GM23248 (cell line): Measurements from ENCODE around the gene BTN2A1. TPM values are rescaled to one million over a fixed set of nuclear protein-coding genes. Genes with fewer than 3 reads are reported as not detected.
A peak's percentile ranks its signal among the peaks of the same experiment; 100 is the strongest.
"Not testable (repeated sequence)": the region's sequence is repeated elsewhere in the genome, so short reads cannot be mapped to it uniquely, and the experiment has no call there.

ENCODE experiments used
- DNase-seq: peaks from one replicate; pipeline ENCODE4 v3.0.0-alpha.2; 2015
- H2AFZ ChIP-seq: fragments of 200-600 bp; sonication (generic); 2 replicates; pipeline ENCODE4 v1.6.1; 2016; ENCODE audit warnings: antibody characterized with exemption
- H3F3A ChIP-seq: fragments of 200-600 bp; sonication (generic); 2 replicates; pipeline ENCODE4 v1.6.1; 2016; ENCODE audit warnings: mild to moderate bottlenecking, antibody characterized with exemption, mixed run types; ENCODE audit not compliant: insufficient read depth
- H3K27ac ChIP-seq: fragments of 200-600 bp; sonication (generic); 2 replicates; pipeline ENCODE4 v1.5.1; 2016; ENCODE audit warnings: mild to moderate bottlenecking
- H3K27me3 ChIP-seq: fragments of 200-600 bp; sonication (generic); replicated peaks from 2 replicates; pipeline ENCODE4 v1.6.1; 2016; ENCODE audit warnings: mild to moderate bottlenecking; ENCODE audit not compliant: insufficient read depth
- H3K36me3 ChIP-seq: fragments of 200-600 bp; sonication (generic); 2 replicates; pipeline ENCODE4 v1.6.1; 2016; ENCODE audit warnings: low read depth, mild to moderate bottlenecking
- H3K4me1 ChIP-seq: fragments of 200-600 bp; sonication (generic); 2 replicates; pipeline ENCODE4 v1.6.1; 2016; ENCODE audit warnings: mild to moderate bottlenecking; ENCODE audit not compliant: insufficient read depth
- H3K4me2 ChIP-seq: fragments of 200-600 bp; sonication (generic); one replicate; pipeline ENCODE4 v1.6.1; 2016; ENCODE audit warnings: mild to moderate bottlenecking; ENCODE audit not compliant: unreplicated experiment
- H3K4me3 ChIP-seq: fragments of 200-600 bp; sonication (generic); 2 replicates; pipeline ENCODE4 v1.5.1; 2016; ENCODE audit warnings: mild to moderate bottlenecking
- H3K79me2 ChIP-seq: fragments of 200-600 bp; sonication (generic); 2 replicates; pipeline ENCODE4 v1.6.1; 2016; ENCODE audit warnings: mild to moderate bottlenecking; ENCODE audit not compliant: insufficient read depth
- H3K9ac ChIP-seq: fragments of 200-600 bp; sonication (generic); 2 replicates; pipeline ENCODE4 v1.6.1; 2016; ENCODE audit warnings: mild to moderate bottlenecking
- H3K9me2 ChIP-seq: fragments of 200-600 bp; sonication (generic); 2 replicates; pipeline ENCODE4 v1.6.1; 2016; ENCODE audit warnings: mixed run types, mild to moderate bottlenecking, moderate library complexity; ENCODE audit not compliant: insufficient read depth
- H3K9me3 ChIP-seq: fragments of 200-600 bp; sonication (generic); one replicate; pipeline ENCODE4 v1.6.1; 2017; ENCODE audit warnings: low read depth
- H4K20me1 ChIP-seq: fragments of 200-600 bp; sonication (generic); 2 replicates; pipeline ENCODE4 v1.6.0; 2016; ENCODE audit not compliant: insufficient read depth
- EZH2 ChIP-seq: fragments of 200-600 bp; sonication (generic); IDR thresholded peaks from 2 replicates; pipeline ENCODE4 v1.6.1; 2018; ENCODE audit warnings: antibody characterized with exemption, mild to moderate bottlenecking; ENCODE audit not compliant: insufficient read depth, poor library complexity, severe bottlenecking
- EZH2phosphoT487 ChIP-seq: fragments of 200-600 bp; sonication (generic); IDR thresholded peaks from 2 replicates; pipeline ENCODE4 v1.6.1; 2018; ENCODE audit warnings: antibody characterized with exemption, moderate library complexity, mild to moderate bottlenecking, low read depth; ENCODE audit not compliant: insufficient read depth
- WGBS, 2 experiments: methylation state at CpG; one replicate each; pipeline ENCODE4 v1.1.6; 2015 to 2017; ENCODE audit warnings: low lambda C conversion rate in 2 of 2, low coverage in 1 of 2; ENCODE audit errors: missing lambda C conversion rate in 2 of 2; 5-methylcytosine and 5-hydroxymethylcytosine counted together
- in situ Hi-C: fragments of 300-500 bp; cut with MboI; formaldehyde crosslinking; loops from 2 replicates; pipeline ENCODE4 v1.15.0; 2020
- polyA plus RNA-seq: library from polyadenylated mRNA; unstranded; fragments of >200 nt; fragmentation: Nextera tagmentation; extraction: Ambion mirVana; gene quantifications from 2 replicates; pipeline ENCODE4 v1.2.1, GENCODE V29; 2016
- total RNA-seq: library from RNA; depleted of rRNA; stranded (reverse); fragments of >200 nt; shearing (Covaris generic); gene quantifications from 2 replicates; pipeline ENCODE4 v1.2.3, GENCODE V29; 2014

The BTN2A1 gene
- total and polyA plus RNA-seq, 2 experiments from 2014 or later, result 15.0 to 18.4 TPM

DNA sequence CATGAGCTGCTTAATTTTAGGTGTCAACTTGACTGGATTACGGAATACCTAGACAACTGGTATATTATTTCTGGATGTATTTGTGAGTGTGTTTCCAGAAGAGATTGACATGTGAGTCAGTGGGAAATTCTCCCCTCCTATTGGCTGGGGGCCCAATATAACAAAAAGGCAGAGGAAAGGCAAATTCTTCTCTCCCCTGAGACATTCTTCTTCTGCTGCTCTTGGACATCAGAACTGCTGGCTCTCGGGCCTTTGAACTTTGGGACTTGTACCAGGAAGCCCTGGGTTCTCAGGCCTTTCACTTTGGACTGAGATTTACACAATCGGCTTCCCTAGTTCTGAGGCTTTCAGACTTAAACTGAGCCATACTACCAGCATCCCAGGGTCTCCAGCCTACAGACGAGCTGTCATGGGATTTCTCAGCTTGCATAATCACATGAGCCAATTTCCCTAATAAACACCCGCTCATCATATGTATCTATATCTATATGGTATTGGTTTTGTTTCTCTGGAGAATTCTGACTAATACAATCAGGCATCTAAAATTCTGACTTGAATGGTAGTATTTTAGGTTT lies 25.0 kb upstream of the BTN2A1 start:
- in situ Hi-C loops, result no loop called here
- peaks cover 22% of the 10 kb centered on the region for H3K4me1 ChIP-seq
- H2AFZ ChIP-seq, result no peak overlapping the region
- no peaks in the 10 kb centered on the region for H3K9me2 ChIP-seq
- no peaks in the 10 kb centered on the region for H4K20me1 ChIP-seq
- H3K4me2 ChIP-seq, result no peak overlapping the region
- no peaks in the 10 kb centered on the region for H3K27me3 ChIP-seq
- no peak overlapping the region for H3K4me3 ChIP-seq
- H3K79me2 ChIP-seq, result no peaks in the 10 kb centered on the region
- H3K9ac ChIP-seq, result no peak overlapping the region
- TF ChIP-seq EZH2phosphoT487 (no peak), EZH2 (no peak)
- peak overlapping the region; percentile 63 for H3K27ac ChIP-seq
- 89% methylated on average over 5 of the region's 5 CpGs for WGBS, 2 experiments
- H3K36me3 ChIP-seq, result 0 out of 2 replicates have a peak, but pooled peaks cover 6% of the 10 kb centered on the region
- peak; percentile 27 for DNase-seq
- peaks cover 23% of the 10 kb centered on the region; the same call in 1 of the 2 replicates for H3F3A ChIP-seq
- H3K9me3 ChIP-seq, result no peaks in the 10 kb centered on the region

DNA sequence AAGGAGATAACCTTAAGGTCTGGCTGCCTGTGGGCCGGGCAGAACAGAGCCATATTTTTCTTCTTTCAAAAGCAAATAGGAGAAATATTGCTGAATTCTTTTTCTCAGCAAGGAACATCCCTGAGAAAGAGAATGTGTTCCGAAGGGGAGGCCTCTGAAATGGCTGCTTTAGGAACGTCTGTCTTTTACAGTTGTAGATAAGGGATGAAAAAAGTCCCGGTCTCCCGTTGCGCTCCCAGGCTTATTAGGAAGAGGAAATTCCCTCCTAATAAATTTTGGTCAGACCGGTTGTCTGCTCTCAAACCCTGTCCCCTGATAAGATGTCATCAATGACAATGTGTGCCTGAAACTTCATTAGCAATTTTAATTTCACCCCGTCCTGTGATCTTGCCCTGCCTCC lies 24.1 kb upstream of the BTN2A1 start:
- H3K27ac ChIP-seq, H3K9ac ChIP-seq, in situ Hi-C loops, H3K27me3 ChIP-seq, H3K9me3 ChIP-seq, H3K4me3 ChIP-seq, H4K20me1 ChIP-seq, H3K79me2 ChIP-seq, H3K4me2 ChIP-seq, H3K36me3 ChIP-seq, H2AFZ ChIP-seq, H3K9me2 ChIP-seq, DNase-seq: not testable (repeated sequence)
- peaks cover 23% of the 10 kb centered on the region; the same call in 1 of the 2 replicates for H3F3A ChIP-seq
- WGBS, 2 experiments, result 85 to 86% methylated on average over 8 of the region's 8 CpGs
- peaks cover 22% of the 10 kb centered on the region for H3K4me1 ChIP-seq

GRCh38 chr6:26436018-26436417 lies 21.7 kb upstream of the BTN2A1 start:
- in situ Hi-C loops, result no loop called here
- Histone ChIP-seq H3K4me2 (no peak overlapping the region), H2AFZ (no peak overlapping the region), H3K27ac (no peak overlapping the region), H3K27me3 (no peaks in the 10 kb centered on the region), H3K79me2 (no peaks in the 10 kb centered on the region), H3K4me1 (peaks cover 28% of the 10 kb centered on the region), H3F3A (peaks cover 19% of the 10 kb centered on the region; the same call in 1 of the 2 replicates), H3K9me2 (no peaks in the 10 kb centered on the region), H3K9ac (no peak overlapping the region), H4K20me1 (no peaks in the 10 kb centered on the region), H3K9me3 (no peaks in the 10 kb centered on the region), H3K4me3 (no peak overlapping the region), H3K36me3 (no peaks in the 10 kb centered on the region)
- no peak for DNase-seq
- TF ChIP-seq EZH2phosphoT487 (no peak), EZH2 (no peak)
- 71 to 72% methylated on average over 4 of the region's 4 CpGs for WGBS, 2 experiments

- Histone ChIP-seq H3K27me3 (no peaks in the 10 kb centered on the region), H3K36me3 (no peaks in the 10 kb centered on the region), H3K9me2 (no peaks in the 10 kb centered on the region), H3K4me2 (no peak overlapping the region), H3K4me3 (no peak overlapping the region), H3F3A (peaks cover 6% of the 10 kb centered on the region; the same call in 1 of the 2 replicates), H3K4me1 (peaks cover 28% of the 10 kb centered on the region), H3K27ac (no peak overlapping the region), H4K20me1 (no peaks in the 10 kb centered on the region), H3K9me3 (no peaks in the 10 kb centered on the region), H3K79me2 (peaks cover 13% of the 10 kb centered on the region; the same call in 1 of the 2 replicates), H2AFZ (no peak overlapping the region), H3K9ac (no peak overlapping the region)
- no peak for DNase-seq
- in situ Hi-C loops, result no loop called here
- 92 to 100% methylated on average over 1 of the region's 1 CpG for whole genome bisulfite sequencing, 2 experiments
- no peak for TF ChIP-seq EZH2
These were observed 20.2 kb upstream of the BTN2A1 start for GRCh38 chr6:26437550-26437949.

DNA sequence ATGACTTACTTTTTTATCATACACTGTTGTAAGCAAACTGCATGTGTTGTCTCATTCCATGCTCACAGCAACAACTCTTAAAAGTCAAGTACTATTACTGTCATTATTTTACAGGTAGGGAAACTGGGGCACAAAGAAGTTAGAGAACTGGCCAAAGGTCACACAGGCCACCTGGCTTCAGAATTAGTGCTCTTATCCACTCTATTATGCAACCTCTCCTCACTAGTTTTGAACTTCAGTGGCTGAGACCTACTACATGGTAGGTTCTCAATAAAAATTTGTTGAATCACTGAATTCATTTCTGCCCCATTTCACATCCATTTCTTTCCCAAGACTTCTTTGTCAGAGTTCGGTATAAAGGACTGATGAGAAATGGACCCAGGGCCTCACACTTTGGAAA lies 19.8 kb upstream of the BTN2A1 start:
- Histone ChIP-seq H2AFZ (no peak overlapping the region), H3K36me3 (no peaks in the 10 kb centered on the region), H3K9ac (no peak overlapping the region), H4K20me1 (no peaks in the 10 kb centered on the region), H3K9me2 (no peaks in the 10 kb centered on the region), H3F3A (peaks cover 2% of the 10 kb centered on the region; the same call in 1 of the 2 replicates), H3K9me3 (no peaks in the 10 kb centered on the region), H3K4me3 (no peak overlapping the region), H3K27me3 (no peaks in the 10 kb centered on the region), H3K4me2 (no peak overlapping the region), H3K4me1 (peaks cover 23% of the 10 kb centered on the region), H3K79me2 (peaks cover 14% of the 10 kb centered on the region; the same call in 1 of the 2 replicates), H3K27ac (no peak overlapping the region)
- in situ Hi-C loops, result no loop called here
- DNase-seq, result no peak
- 95 to 100% methylated on average over 1 of the region's 1 CpG for WGBS, 2 experiments
- TF ChIP-seq EZH2phosphoT487, result no peak
